Measurements from ENCODE around the gene MRPL27. TPM values are rescaled to one million over a fixed set of nuclear protein-coding genes. Genes with fewer than 3 reads are reported as not detected.

Gene MRPL27
- total RNA-seq, 4 donors from 2014 or later = 52.1 to 56.0 (median 53.3) TPM

GRCh38 chr17:50348522-50349242 is 24.3 kb downstream of the MRPL27 start:
- no peak for TF ChIP-seq POLR2A (IDR thresholded peaks at IDR 0.05)
- TF ChIP-seq CTCF (IDR thresholded peaks at IDR 0.05) = no peak
- 56 to 67% methylated on average over 7 of the region's 7 CpGs for WGBS, 2 donors
- peak in 1 of 2 donors; percentile 81 for DNase-seq (ENCODE audit: low spot score in 2 of 2)
- intact Hi-C loops (cut with DNase I; ENCODE audit: low total_unique reads) = no loop called here
- no peak overlapping the region for H3K4me3 ChIP-seq (ENCODE audit: low read depth, poor library complexity, severe bottlenecking)

DNA sequence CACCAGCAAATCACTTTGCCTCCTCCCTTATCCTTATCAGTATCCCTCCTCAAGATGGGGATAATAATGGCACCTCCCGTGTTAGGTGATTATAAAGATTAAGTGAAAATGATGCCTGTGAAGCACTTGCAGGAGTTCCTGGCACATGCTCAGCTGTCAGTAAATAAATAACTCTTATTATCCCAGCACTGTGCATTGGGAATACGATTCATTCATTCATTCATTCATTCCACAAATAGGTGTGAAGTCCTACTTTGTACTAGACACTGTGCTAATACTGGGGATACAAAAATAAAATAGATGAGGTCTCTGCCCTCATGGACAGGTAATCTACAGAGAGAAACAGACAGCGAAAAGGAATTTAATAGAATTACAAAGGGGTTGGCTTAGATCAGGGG is 25.1 kb downstream of the MRPL27 start:
- WGBS, 2 donors = 59 to 69% methylated on average over 3 of the region's 3 CpGs
- H3K4me3 ChIP-seq (ENCODE audit: low read depth, poor library complexity, severe bottlenecking) = no peak overlapping the region
- intact Hi-C loops (cut with DNase I; ENCODE audit: low total_unique reads) = no loop called here
- TF ChIP-seq POLR2A (IDR thresholded peaks at IDR 0.05) (no peak), CTCF (IDR thresholded peaks at IDR 0.05) (no peak)
- DNase-seq (ENCODE audit: low spot score in 2 of 2) = no peak

DNA sequence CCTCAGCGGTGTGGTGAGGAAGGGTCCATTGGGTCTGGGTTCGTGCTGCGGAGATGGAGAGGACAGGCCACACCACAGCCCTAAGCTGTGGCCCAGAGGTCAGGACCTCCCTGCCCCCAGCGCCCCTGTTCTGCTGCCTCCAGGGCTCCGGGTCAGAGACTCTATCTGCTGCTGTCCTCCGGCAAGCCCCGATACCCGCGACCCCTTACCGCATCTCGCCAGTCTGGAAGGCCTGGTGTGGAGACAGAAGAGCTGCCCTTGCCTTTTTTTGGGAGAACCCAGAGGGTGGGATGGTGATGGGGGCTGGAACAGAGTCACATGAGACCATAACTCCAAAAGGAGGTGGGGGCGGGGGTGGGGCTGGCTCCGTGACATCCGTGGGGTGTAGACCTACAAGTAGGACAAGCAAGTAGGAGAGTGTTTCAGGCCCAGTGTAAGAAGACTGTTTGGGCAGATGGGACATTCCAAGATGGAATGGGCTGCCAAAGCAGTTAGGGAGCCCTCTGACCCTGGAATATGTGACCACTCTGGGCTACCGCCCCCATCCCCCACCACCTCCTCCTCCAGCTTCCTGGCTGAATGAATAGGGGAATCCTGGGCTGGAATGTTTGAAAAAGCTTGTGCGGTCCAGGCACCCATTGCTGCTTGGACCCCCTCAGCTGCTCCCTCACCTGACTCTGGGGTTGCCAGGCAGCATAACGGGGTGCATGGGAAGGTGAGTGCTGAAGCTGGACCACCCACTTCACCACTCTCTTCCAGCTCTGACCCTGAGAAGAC is 25.7 kb downstream of the MRPL27 start:
- peak overlapping the region; percentile 47 for H3K4me3 ChIP-seq (ENCODE audit: low read depth, poor library complexity, severe bottlenecking)
- no peak for DNase-seq (ENCODE audit: low spot score in 2 of 2)
- no peak for TF ChIP-seq POLR2A (IDR thresholded peaks at IDR 0.05)
- TF ChIP-seq CTCF (IDR thresholded peaks at IDR 0.05) = no peak
- intact Hi-C loops (cut with DNase I; ENCODE audit: low total_unique reads) = no loop called here
- 20 to 30% methylated on average over 16 to 17 of the region's 17 CpGs for WGBS, 2 donors

- TF ChIP-seq CTCF (IDR thresholded peaks at IDR 0.05) (no peak), POLR2A (IDR thresholded peaks at IDR 0.05) (no peak)
- peak; percentile 45 to 90 for DNase-seq (ENCODE audit: low spot score in 2 of 2)
- peak overlapping the region; percentile 47 for H3K4me3 ChIP-seq (ENCODE audit: low read depth, poor library complexity, severe bottlenecking)
- intact Hi-C loops (cut with DNase I; ENCODE audit: low total_unique reads) = no loop called here
- 0% methylated on average over 31 to 40 of the region's 57 CpGs for WGBS, 2 donors
These were observed 26.5 kb downstream of the MRPL27 start for GRCh38 chr17:50346313-50347116.

- TF ChIP-seq POLR2A (IDR thresholded peaks at IDR 0.05) (no peak), CTCF (IDR thresholded peaks at IDR 0.05) (no peak)
- H3K4me3 ChIP-seq (ENCODE audit: low read depth, poor library complexity, severe bottlenecking) = peak within 1 kb of the TSS; percentile 47
- peak; percentile 78 to 95 for DNase-seq (ENCODE audit: low spot score in 2 of 2)
- intact Hi-C loops (cut with DNase I; ENCODE audit: low total_unique reads) = no loop called here
- 4 to 13% methylated on average over 8 to 34 of the region's 87 CpGs for WGBS, 2 donors
These were observed 27.3 kb downstream of the MRPL27 start, which contains the start of gene XYLT2 for GRCh38 chr17:50345432-50346312. Gene XYLT2 (plus strand): TSS chr17:50346126. CDS start chr17:50346141, 15 bp downstream.

Data from lower leg skin (tissue), 4 donors.